Left colon (tissue), 2 donors: ENCODE measurements around the gene DNAJC1. TPM values are rescaled to one million over a fixed set of nuclear protein-coding genes. Genes with fewer than 3 reads are reported as not detected.
"Not testable (repeated sequence)": the region's sequence is repeated elsewhere in the genome, so short reads cannot be mapped to it uniquely, and the experiment has no call there.

Source experiments
- ATAC-seq: fragments of 200-7000 bp; cut with Tn5 transposase; one replicate; pipeline ENCODE4 v1.9.1; 2020; ENCODE audit warnings: mild to moderate bottlenecking, moderate library complexity
- DNase-seq, 2 donors: peaks; one replicate each; pipeline ENCODE4 v3.0.0-alpha.2; 2020
- intact Hi-C, 2 donors: fragments of 100-400 bp; cut with DNase I in 1 of 2; cut with micrococcal nuclease in 1 of 2; formaldehyde crosslinking; loops; one replicate each; pipeline versions ENCODE4 v1.11.2 to v1.14.0; 2022; cut with DNase I, micrococcal nuclease
- total RNA-seq, 2 donors: library from RNA; stranded (reverse); fragmentation: NEBNext Ultra II Directional; extraction: Animal tissue kit (Norgen Biotek cat#: 25700); gene quantifications; one replicate each; pipeline ENCODE4 v1.2.1, GENCODE V29; 2021
- donor health status: DM: no; HTN: no; CAD: no.
- donor health status: DM: yes; HTN: yes; CAD: no.

DNAJC1 gene
- total RNA-seq, 2 donors from 2014 or later = 29.7 to 33.7 TPM

- no peak for ATAC-seq
- intact Hi-C loops = loop anchor here in 1 of 2 donors (5.0 kb wide), 1 partner anchor 229 kb away; no protein-coding TSS in a partner anchor
Measured at GRCh38 chr10:21726601-21727225, 276.8 kb downstream of the DNAJC1 start.

GRCh38 chr10:21724687-21725367 lies 278.7 kb downstream of the DNAJC1 start:
- peak; percentile 91 to 94 for DNase-seq
- intact Hi-C loops = loop anchor here in 1 of 2 donors (5.0 kb wide), 1 partner anchor 228 kb away; no protein-coding TSS in a partner anchor
- peak; percentile 82 for ATAC-seq

More at GRCh38 chr10:21726601-21727225, 276.8 kb downstream of the DNAJC1 start:
- DNase-seq = no peak

- DNase-seq = no peak
- intact Hi-C loops = no loop called here
- no peak for ATAC-seq
Measured at GRCh38 chr10:21724020-21724589, 279.4 kb downstream of the DNAJC1 start.

GRCh38 chr10:21722209-21722608 lies 281.3 kb downstream of the DNAJC1 start:
- no peak for DNase-seq
- intact Hi-C loops = no loop called here
- ATAC-seq = no peak

- ATAC-seq (no peak), DNase-seq (no peak)
- intact Hi-C loops = no loop called here
Measured at GRCh38 chr10:21721000-21721665, 282.4 kb downstream of the DNAJC1 start.

- ATAC-seq (no peak), DNase-seq (no peak)
- intact Hi-C loops = no loop called here
Measured at GRCh38 chr10:21720090-21720489, 283.4 kb downstream of the DNAJC1 start.

- no peak for ATAC-seq
- intact Hi-C loops = no loop called here
- no peak for DNase-seq
Measured at GRCh38 chr10:21719502-21719901, 284.0 kb downstream of the DNAJC1 start.

- intact Hi-C loops, DNase-seq, ATAC-seq: not testable (repeated sequence)
Measured at GRCh38 chr10:21717437-21718054, 286.0 kb downstream of the DNAJC1 start.

GRCh38 chr10:21715531-21716195 lies 287.9 kb downstream of the DNAJC1 start:
- DNase-seq (no peak), ATAC-seq (no peak)

GRCh38 chr10:21712975-21713374 lies 290.6 kb downstream of the DNAJC1 start:
- ATAC-seq (no peak), DNase-seq (no peak)
- intact Hi-C loops = no loop called here

More at GRCh38 chr10:21715531-21716195, 287.9 kb downstream of the DNAJC1 start:
- intact Hi-C loops = no loop called here

- ATAC-seq (no peak), DNase-seq (no peak)
- intact Hi-C loops = no loop called here
Measured at GRCh38 chr10:21707498-21707897, 296.0 kb downstream of the DNAJC1 start.

Other genes with a start within 250 kb of the DNAJC1 start
- not detected for gene EBLN1, start 214.3 kb upstream of the DNAJC1 start, total RNA-seq